Stomach (tissue), 4 donors: ENCODE measurements around the gene DUSP18.

Experiments used
- CTCF ChIP-seq, 7 experiments: fragments of 450-650 bp in 4 of 7; fragments of 200-600 bp in 3 of 7; sonication (generic) in 3 of 7; IDR thresholded peaks; one replicate each; pipeline ENCODE4 v1.5.1; 2016 to 2019; ENCODE audit warnings: antibody characterized with exemption in 7 of 7, control low read depth in 2 of 7, mild to moderate bottlenecking in 1 of 7
- POLR2A ChIP-seq, 4 donors: fragments of 450-650 bp; IDR thresholded peaks; one replicate each; pipeline ENCODE4 v1.6.1; 2016; ENCODE audit warnings: antibody characterized with exemption in 4 of 4, control low read depth in 2 of 4, mild to moderate bottlenecking in 1 of 4, moderate library complexity in 1 of 4

- TF ChIP-seq CTCF (IDR thresholded peaks at IDR 0.05) (no peak), POLR2A (IDR thresholded peaks at IDR 0.05) (no peak)
These were observed 7.8 kb upstream of the DUSP18 start for GRCh38 chr22:30675436-30675835.
